Caki2 (cell line): ENCODE data around the gene CCDC92. TPM values are rescaled to one million over a fixed set of nuclear protein-coding genes. Genes with fewer than 3 reads are reported as not detected.

Experiments
- DNase-seq: peaks from one replicate; pipeline ENCODE4 v3.0.0-alpha.2; 2015; ENCODE audit warnings: low read depth
- in situ Hi-C: cut with HindIII; loops from 2 replicates; pipeline ENCODE4 v1.10.0; 2016; ENCODE audit warnings: low sequenced_read_pairs, low pct_unique_long_range_greater_than_20kb, mixed read lengths
- total RNA-seq: library from RNA; depleted of rRNA; stranded (reverse); fragments of >200 nt; shearing (Covaris generic); gene quantifications from 2 replicates; pipeline ENCODE4 v1.2.3, GENCODE V29; 2014; ENCODE audit warnings: low replicate concordance

The CCDC92 gene
- total RNA-seq, 1 experiment from 2014 or later = 3.5 TPM

GRCh38 chr12:123987022-123987421, 14.4 kb upstream of the CCDC92 start:
- in situ Hi-C loops = no loop called here
- no peak for DNase-seq

DNA sequence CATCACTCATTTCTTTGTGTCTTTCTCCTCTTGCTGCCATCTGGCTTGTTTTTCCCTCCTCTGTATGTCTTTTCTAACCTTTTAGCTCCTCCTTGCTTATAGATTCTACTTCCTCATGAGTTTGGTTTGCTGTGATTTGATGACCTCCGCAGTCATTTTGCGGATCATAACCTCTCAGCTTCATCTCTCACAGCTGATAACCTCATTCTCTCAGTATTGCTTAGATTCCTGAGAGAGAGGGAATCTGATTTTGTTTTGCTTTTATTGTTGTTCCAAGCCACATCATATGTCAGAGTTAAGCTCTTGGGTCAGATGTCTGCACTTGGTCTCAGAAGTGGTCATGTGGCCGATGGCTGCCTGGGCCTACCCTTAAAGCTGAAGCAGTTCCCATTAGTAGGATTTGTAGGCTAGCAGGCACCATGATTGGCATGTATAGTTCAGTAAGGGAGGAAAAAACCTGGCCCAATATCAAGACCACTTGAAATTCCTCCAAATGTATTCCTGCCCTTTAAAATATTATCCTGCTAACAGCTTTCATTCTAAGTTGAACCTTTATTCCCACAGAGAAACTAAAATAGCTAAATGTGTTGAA, 13.8 kb upstream of the CCDC92 start:
- DNase-seq = no peak
- in situ Hi-C loops = no loop called here

GRCh38 chr12:123984903-123985302, 12.3 kb upstream of the CCDC92 start:
- in situ Hi-C loops = no loop called here
- no peak for DNase-seq

DNA sequence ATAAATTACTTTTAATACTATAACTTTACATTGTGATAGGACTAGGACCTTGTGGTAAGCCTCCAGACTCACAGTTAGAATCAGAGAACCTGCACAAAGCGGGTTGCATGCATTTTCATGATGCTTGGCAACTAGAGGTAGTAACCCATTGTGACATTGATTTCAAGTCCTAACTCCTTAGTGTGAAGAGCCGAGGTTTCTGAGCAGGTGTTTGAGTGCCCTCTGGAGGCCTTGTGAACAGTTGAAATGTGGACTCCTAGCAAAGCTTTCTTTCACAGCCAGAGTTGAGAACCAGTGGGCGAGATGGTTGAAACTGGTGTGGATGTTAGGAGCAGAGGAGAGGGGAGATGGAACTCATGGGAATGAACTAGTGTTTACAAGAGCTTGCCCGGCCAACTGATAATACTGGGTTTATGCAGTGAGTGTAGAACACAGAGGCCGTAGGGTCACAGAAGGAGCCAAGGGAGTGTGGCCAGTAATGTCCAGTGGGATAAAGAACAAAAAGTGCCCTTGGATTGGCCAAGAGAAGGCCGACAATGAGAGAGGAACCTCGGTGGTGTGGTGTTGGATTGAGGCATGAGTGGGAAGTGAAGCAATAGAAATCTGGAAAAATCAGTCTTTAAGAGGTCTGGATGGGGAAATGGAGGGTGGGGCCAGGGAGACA, 11.3 kb upstream of the CCDC92 start:
- in situ Hi-C loops = no loop called here
- DNase-seq = peak; percentile 27

GRCh38 chr12:123982269-123982668, 9.6 kb upstream of the CCDC92 start:
- DNase-seq = no peak
- in situ Hi-C loops = no loop called here

DNA sequence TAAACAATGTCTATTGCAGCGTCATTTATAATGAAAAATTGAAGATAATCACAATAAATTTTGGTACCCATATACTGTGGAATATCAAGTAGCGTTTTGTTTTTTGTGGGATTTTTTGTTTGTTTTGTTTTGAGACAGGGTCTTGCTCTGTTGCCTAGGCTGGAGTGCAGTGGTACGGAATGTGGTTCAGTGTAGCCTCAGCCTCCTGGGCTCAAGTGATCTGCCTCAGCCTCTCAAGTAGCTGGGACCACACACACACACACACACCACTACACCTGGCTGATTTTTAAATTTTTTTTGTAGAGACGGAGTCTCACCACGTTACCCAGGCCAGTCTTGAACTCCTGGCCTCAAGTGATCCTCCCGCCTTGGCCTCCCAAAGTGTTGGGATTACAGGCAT, 6.9 kb upstream of the CCDC92 start:
- DNase-seq = no peak
- in situ Hi-C loops = no loop called here

DNA sequence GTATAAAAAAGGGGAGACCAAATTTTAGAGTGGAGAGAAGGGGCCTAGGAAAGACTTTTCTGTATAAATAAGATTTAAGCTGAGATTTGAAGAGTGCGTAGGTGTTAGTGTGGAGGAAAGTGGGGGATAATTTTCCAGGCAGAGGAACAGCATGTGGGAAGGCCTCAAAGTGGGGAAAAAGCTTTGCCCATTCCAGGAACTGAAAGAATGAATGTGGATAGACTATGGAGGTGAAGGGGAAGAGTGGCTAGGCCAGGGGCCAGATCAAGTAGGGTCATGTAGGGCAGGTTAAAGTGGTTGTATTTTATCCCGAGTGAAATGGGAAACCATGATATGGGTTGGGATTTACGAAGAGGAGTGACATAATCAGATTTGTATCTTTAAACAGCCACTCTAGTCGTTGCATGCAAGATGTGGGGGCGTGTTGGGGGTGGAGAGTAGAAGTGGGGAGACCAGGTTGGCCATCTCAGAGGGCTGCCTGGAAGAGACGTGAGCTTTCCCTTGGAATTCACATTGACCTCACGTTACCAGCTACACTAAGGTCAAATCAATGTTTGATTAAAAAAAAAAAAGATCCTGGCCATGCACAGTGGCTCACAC, 3.7 kb upstream of the CCDC92 start:
- in situ Hi-C loops = no loop called here

DNA sequence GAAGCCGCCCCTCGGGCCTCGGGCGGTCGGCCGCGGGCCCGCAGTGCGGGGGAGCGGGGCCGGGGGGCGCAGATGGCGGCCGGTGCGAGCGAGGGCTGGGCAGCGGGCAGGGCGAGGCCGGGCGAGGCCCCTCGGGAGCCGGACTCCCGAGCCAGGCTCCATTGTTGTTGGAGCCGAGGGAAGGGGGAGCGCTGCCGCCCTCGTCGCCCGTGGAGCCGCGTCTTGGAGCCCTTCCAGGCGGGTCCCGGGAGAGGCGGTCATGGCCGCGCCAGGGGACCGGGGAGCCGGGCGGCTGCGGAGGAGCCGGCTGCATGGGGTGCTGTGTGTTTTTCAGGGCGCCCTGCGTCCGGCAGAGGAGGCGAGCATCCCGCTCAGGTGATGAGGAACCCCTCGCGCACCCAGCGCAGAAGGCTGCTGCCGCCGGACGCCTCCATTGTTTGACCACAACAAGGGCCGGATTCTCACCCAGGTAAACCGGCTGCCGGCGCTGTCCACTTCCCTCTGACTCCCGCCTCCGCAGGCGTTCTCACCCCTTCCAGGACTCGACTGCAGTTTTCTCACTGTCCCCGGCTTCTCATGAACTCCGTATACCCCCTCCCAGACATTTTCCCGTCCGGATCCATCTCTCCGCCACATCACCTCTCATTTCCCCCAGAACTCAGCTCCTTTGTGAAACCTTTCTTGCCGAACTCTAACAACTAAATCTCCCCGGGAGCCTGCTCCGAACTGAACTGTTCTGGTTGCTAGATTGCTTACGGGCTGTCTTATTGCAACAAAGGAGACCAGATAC, 1.1 kb upstream of the CCDC92 start:
- peak; percentile 34 for DNase-seq
- in situ Hi-C loops = no loop called here

More for the DNA sequence above, 3.7 kb upstream of the CCDC92 start:
- no peak for DNase-seq

DNA sequence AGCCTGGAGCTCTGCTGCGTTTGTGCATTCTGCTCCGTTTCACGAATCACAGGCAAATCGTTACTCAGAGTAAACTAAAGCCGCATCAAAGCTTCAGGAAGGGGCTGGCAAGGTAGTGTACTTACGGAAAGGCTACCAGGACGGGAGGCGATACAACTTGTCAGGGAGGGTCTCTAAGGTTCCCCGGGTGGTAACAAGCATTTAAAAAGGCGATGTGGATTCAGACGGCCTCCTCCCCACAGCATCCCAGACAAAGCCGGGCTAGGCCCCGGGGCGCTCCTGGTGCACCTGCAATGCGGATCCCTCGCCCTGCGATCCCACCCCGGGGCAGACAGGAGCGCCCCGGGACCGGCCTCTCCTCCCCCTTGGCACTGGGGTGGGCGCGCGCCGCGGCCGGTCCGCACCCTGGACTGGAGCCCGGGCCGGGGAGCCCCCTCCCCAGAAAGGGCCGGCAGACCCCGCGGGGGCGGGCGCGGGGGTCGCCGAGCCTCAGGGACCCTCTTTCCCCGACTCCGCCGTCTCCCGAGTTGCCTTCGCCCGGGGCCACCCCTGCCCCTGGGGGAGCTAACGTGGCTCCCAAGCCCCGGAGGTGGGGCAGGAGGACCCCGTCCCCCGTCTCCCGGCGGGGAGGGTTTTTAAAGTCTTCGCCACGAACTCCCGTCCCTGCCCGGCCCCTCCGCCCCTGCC, 718 bp downstream of the CCDC92 start:
- in situ Hi-C loops = no loop called here
- DNase-seq = peak; percentile 53

- in situ Hi-C loops = no loop called here
- DNase-seq = no peak
Measured at GRCh38 chr12:123971449-123971769, 1.2 kb downstream of the CCDC92 start.

DNA sequence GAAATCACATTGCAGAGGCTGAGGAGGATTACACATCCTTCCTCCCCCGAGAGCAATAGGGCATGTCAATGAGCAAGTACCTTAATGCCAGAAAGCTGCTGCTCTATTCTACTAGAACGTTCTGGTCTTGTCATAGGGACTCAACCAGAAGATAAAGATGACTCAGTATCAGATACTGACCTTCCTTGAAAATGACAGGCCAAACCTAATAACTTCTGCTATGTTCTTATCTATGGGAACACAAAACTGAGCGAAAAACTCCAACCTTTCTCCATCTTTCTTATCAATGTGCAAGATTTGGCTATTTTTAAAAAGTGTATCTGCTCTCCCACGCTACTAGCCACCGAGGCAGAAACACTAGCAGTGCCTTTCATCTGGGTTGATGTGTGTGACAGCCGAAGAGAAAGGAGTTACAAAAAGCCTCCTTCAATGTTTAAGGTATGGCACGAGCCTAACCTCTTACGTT, 5.5 kb downstream of the CCDC92 start:
- in situ Hi-C loops = no loop called here
- DNase-seq = no peak

DNA sequence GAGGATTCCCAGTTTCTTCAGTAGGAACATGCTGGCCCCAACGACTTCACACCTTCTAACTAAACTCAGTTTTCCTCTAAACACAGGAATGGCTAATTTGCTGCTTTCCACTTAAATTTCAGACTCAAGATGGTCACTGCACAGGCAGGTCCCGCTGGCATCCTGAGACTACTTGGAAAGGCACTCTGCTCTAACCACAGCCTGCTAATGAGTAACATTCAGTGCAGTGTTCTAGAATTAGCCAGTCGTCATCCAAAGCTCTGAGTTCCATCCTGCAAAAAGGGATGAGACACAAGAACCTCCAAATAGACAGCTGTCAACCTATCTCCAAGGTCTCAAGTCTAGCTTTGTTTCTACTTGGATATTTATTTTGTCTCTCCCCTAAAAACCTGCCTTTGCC, 6.0 kb downstream of the CCDC92 start:
- peak; percentile 6 for DNase-seq
- in situ Hi-C loops = no loop called here

DNA sequence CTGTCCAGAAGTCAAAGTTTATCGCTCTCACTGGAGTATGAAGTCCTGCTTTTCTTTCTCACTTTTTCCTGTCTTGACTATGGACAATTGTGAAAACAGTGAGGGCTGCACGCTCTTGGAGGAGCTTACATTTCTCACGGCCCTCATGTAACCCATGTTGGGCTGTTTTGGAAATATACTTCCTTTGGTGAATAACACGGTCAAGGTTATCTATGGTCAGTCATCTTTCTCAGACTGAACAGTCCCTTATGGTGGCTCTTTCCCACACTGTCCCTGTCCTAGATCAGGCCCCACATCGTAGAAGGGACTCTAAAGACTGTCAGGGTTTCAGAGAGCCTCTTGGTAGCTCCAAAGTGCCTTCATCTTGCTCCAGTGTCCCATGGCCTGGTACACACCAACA, 7.2 kb downstream of the CCDC92 start:
- in situ Hi-C loops = no loop called here
- DNase-seq = no peak

DNA sequence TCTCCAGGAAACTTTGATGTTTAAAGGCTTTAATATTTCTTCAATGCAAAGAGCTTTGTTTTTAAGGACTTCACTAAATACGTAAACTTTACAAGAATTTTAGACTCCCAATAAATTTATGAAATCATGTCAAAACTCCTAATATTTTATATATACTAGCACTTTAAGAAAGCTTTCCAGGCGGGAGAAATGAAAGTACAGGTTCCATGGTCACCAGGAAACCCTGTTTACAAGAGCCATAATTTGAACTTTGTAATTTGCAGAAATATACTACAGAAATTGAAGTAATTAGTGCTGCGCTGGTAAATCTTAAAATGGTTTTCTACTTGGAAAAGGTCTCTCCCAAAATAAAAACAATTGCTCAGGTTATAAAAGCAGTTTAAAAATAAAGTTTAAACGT, 8.8 kb downstream of the CCDC92 start:
- DNase-seq = no peak
- in situ Hi-C loops = no loop called here

GRCh38 chr12:123962513-123962912, 10.1 kb downstream of the CCDC92 start:
- DNase-seq = no peak
- in situ Hi-C loops = no loop called here

DNA sequence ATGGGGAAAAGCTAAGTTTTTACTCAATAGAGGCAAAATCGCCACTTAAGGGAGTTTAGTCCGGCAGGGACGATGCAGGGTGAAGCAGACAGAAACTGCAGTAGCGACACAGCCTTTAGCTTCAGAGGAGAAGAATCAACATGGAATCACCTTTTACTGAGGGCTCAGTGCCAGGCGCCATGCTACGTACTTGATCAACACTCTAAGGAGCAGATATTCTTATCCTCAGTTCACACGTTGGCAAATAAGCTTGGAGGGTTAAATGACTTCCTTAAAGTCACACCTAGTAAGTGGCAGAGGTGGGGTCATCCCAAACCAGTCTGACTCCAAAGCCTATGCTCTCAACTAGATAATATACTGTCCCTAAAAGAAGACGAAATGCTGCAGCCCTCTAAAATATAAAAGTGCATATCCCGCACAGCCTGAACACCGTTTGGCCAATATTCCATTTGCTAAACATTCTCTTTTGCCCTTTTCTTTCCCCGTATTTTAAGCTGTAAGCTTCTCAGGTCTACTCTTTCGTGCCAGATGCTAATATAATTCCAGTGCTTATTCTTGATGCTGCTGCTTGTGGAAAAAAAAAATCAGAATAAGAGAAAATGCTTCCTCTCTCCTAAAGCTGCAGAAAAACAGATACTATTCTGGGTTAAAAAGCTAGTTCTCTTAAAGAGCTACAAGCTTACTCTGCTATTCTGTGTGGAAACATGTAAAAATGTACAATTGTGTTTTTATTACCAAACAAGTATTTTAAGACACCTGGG, 10.9 kb downstream of the CCDC92 start:
- in situ Hi-C loops = no loop called here
- DNase-seq = no peak

- in situ Hi-C loops = no loop called here
Measured at GRCh38 chr12:123960856-123961255, 11.8 kb downstream of the CCDC92 start.

More at GRCh38 chr12:123960856-123961255, 11.8 kb downstream of the CCDC92 start:
- no peak for DNase-seq
